Endothelial cell of umbilical vein (primary cell): ENCODE results near the gene SLC25A26. TPM values are rescaled to one million over a fixed set of nuclear protein-coding genes. Genes with fewer than 3 reads are reported as not detected.
"Not testable (repeated sequence)": the region's sequence is repeated elsewhere in the genome, so short reads cannot be mapped to it uniquely, and the experiment has no call there.

Experiments used
- BruUV-seq: library from RNA; stranded (reverse); fragments of 400-500 nt; replicated peaks from 2 replicates; lab custom pipeline; 2021; lab: Mats Ljungman, UMichigan
- CTCF ChIA-PET: fragments of 300-600, 350-600 bp; sonication (Branson Sonifier 250); formaldehyde crosslinking; loops from one replicate; lab custom pipeline; 2021; ENCODE audit warnings: antibody characterized with exemption, inconsistent platforms; lab: Charles Lee
- POLR2A ChIA-PET: fragments of 300-600, 350-600 bp; sonication (Branson Sonifier 250); formaldehyde crosslinking; loops from one replicate; lab custom pipeline; 2021; ENCODE audit warnings: antibody characterized with exemption, inconsistent platforms; lab: Charles Lee
- DNase-seq: peaks from one replicate; pipeline ENCODE4 v3.0.0-alpha.2; 2011; ENCODE audit warnings: low read depth, low spot score
- FAIRE-seq: peaks from 2 replicates; lab custom pipeline; 2011; peaks lifted over from hg19 to GRCh38; lab: Jason Lieb, UNC
- H2AFZ ChIP-seq: 2 replicates; pipeline ENCODE4 v1.6.0; 2012; ENCODE audit warnings: low read depth, low read length, control low read depth, inconsistent platforms
- H3K27ac ChIP-seq: 2 replicates; pipeline ENCODE4 v1.5.1; 2011; ENCODE audit warnings: low read depth, mild to moderate bottlenecking, control low read depth, low read length, moderate library complexity; ENCODE audit not compliant: insufficient read depth
- H3K27me3 ChIP-seq, 2 experiments: 2 replicates each; pipeline versions ENCODE4 v1.6.0 to v1.6.1; 2011; ENCODE audit warnings: low read length in 2 of 2, mixed read lengths in 1 of 2; ENCODE audit not compliant: control insufficient read depth in 2 of 2, insufficient read depth in 2 of 2
- H3K36me3 ChIP-seq, 2 experiments: 2 replicates in 1 of 2; 3 replicates in 1 of 2; pipeline ENCODE4 v1.5.1; 2011; ENCODE audit warnings: low read length in 2 of 2, mild to moderate bottlenecking in 1 of 2, moderate library complexity in 1 of 2; ENCODE audit not compliant: control insufficient read depth in 2 of 2, insufficient read depth in 2 of 2; ENCODE audit errors: extremely low read depth in 1 of 2
- H3K4me1 ChIP-seq: 3 replicates; pipeline ENCODE4 v1.5.1; 2011; ENCODE audit warnings: mild to moderate bottlenecking, low read length; ENCODE audit not compliant: control insufficient read depth, insufficient read depth; ENCODE audit errors: extremely low read depth
- H3K4me2 ChIP-seq: 2 replicates; pipeline ENCODE4 v1.6.1; 2011; ENCODE audit warnings: low read length, control low read depth, mixed read lengths; ENCODE audit not compliant: insufficient read depth
- H3K4me3 ChIP-seq, 3 experiments: fragments of 200-600 bp in 1 of 3; sonication (generic), shearing (Covaris generic) in 1 of 3; replicated peaks in 1 of 3; 2 replicates each; pipeline ENCODE4 v1.5.1; 2011 to 2016; ENCODE audit warnings: control low read depth in 3 of 3, low read length in 3 of 3, mild to moderate bottlenecking in 2 of 3, inconsistent platforms in 1 of 3, low read depth in 1 of 3, moderate library complexity in 1 of 3; ENCODE audit not compliant: insufficient read depth in 1 of 3
- H3K79me2 ChIP-seq: 2 replicates; pipeline ENCODE4 v1.6.0; 2012; ENCODE audit warnings: low read length, inconsistent platforms; ENCODE audit not compliant: control insufficient read depth, insufficient read depth
- H3K9ac ChIP-seq: replicated peaks from 2 replicates; pipeline ENCODE3; 2011; ENCODE audit warnings: low read length, control low read depth; ENCODE audit not compliant: insufficient read depth; ENCODE audit errors: extremely low read depth
- H3K9me1 ChIP-seq: replicated peaks from 3 replicates; pipeline ENCODE4 v1.6.0; 2011; ENCODE audit warnings: mild to moderate bottlenecking, low read length; ENCODE audit not compliant: control insufficient read depth, insufficient read depth; ENCODE audit errors: extremely low read depth
- H3K9me3 ChIP-seq: replicated peaks from 2 replicates; pipeline ENCODE4 v1.5.1; 2012; ENCODE audit warnings: low read length, inconsistent platforms; ENCODE audit not compliant: control insufficient read depth, insufficient read depth
- H4K20me1 ChIP-seq: replicated peaks from 2 replicates; pipeline ENCODE3; 2011; ENCODE audit warnings: mild to moderate bottlenecking, low read length; ENCODE audit not compliant: control insufficient read depth, insufficient read depth; ENCODE audit errors: extremely low read depth
- EZH2 ChIP-seq: IDR thresholded peaks from 2 replicates; pipeline ENCODE4 v1.6.1; 2012; ENCODE audit warnings: borderline replicate concordance, low read depth, mild to moderate bottlenecking, moderate library complexity, low read length, inconsistent platforms; ENCODE audit not compliant: severe bottlenecking
- FOS ChIP-seq: IDR thresholded peaks from 2 replicates; pipeline ENCODE4 v1.6.1; 2011; ENCODE audit warnings: mild to moderate bottlenecking, low read length, moderate library complexity, borderline replicate concordance; ENCODE audit not compliant: insufficient read depth
- GATA2 ChIP-seq: IDR thresholded peaks from 2 replicates; pipeline ENCODE4 v1.7.0; 2011; ENCODE audit warnings: low read depth, mild to moderate bottlenecking, moderate library complexity, mixed read lengths, low read length; ENCODE audit not compliant: insufficient read length, insufficient read depth
- JUN ChIP-seq: IDR thresholded peaks from 2 replicates; pipeline ENCODE4 v1.6.1; 2011; ENCODE audit warnings: borderline replicate concordance, low read depth; ENCODE audit not compliant: insufficient read length, insufficient read depth
- MYC ChIP-seq: IDR thresholded peaks from one replicate; pipeline ENCODE4 v1.6.1; 2011; ENCODE audit warnings: mild to moderate bottlenecking, low read depth, low read length
- POLR2A ChIP-seq: IDR thresholded peaks from 2 replicates; pipeline ENCODE4 v1.6.1; 2012; ENCODE audit warnings: low read depth, mild to moderate bottlenecking, control low read depth, low read length
- POLR2AphosphoS5 ChIP-seq: IDR thresholded peaks from 2 replicates; pipeline ENCODE4 v1.6.1; 2012; ENCODE audit warnings: low read depth, mild to moderate bottlenecking, control low read depth, low read length, moderate library complexity; ENCODE audit not compliant: insufficient read depth
- dilution Hi-C: fragments of 300-500 bp; cut with MboI; formaldehyde crosslinking; loops from one replicate; pipeline ENCODE4 v1.15.0; 2019; ENCODE audit warnings: low sequenced_read_pairs; ENCODE audit not compliant: extremely low pct_ligation_motif_present
- intact Hi-C: fragments of 100-400 bp; cut with micrococcal nuclease; formaldehyde crosslinking; loops from one replicate; pipeline ENCODE4 v1.10.0; 2022
- polyA plus RNA-seq, 4 experiments: library from polyadenylated mRNA; depleted of rRNA in 3 of 4; stranded (reverse) in 3 of 4; unstranded in 1 of 4; fragments of >200 nt; gene quantifications; 2 replicates each; pipeline versions ENCODE4 v1.2.1 to v1.2.3, GENCODE V29; 2011 to 2012; ENCODE audit warnings: missing spikeins in 1 of 4
- total RNA-seq: library from RNA; stranded (reverse); gene quantifications from 2 replicates; pipeline ENCODE4 v1.2.3, GENCODE V29; 2021
- TF ChIP-seq, protein P1 (sequence below): IDR thresholded peaks from 2 replicates; pipeline ENCODE4 v1.6.1; 2011; ENCODE audit not compliant: insufficient read depth, insufficient read length
- TF ChIP-seq, protein P2 (sequence below), 2 donors: IDR thresholded peaks; 1 replicate in 1 of 2; 2 replicates in 1 of 2; pipeline ENCODE4 v1.5.1; 2011; ENCODE audit warnings: low read length in 2 of 2, mild to moderate bottlenecking in 2 of 2, moderate library complexity in 2 of 2, control low read depth in 1 of 2, inconsistent platforms in 1 of 2, low read depth in 1 of 2; ENCODE audit not compliant: insufficient read depth in 1 of 2; ENCODE audit errors: extremely low read depth in 1 of 2

Gene SLC25A26
- total and polyA plus RNA-seq, 2 donors (not counting 3 experiments of a cell fraction or from before 2014, with no cell fraction given) = 11.8 to 23.5 TPM

DNA sequence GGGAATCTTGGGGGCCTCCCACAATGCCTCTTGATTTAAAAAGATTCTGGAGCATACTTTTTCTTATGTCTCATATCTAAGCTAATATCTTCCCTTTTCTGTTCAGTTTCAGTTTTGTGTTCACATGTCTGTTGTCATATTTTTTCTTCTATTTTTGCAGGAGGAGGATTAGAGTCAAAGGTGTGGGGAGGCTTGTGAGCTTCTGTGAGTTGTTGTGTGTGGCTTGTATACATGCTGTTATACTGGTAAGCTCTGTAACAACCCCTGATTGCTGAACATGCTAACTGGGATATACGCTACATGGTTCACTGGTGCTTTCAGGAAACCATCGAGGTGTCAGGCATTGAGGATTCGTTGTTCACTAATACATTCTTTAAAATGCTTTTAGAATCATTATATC is 83.5 kb downstream of the SLC25A26 start:
- dilution Hi-C loops (no loop called here), intact Hi-C loops (no loop called here)
- no peaks in the 10 kb centered on the region for H3K27me3 ChIP-seq
- no peak overlapping the region for H2AFZ ChIP-seq
- POLR2A ChIA-PET = no interaction called here
- no peaks in the 10 kb centered on the region for H3K9me3 ChIP-seq
- no TSS peak for BruUV-seq
- CTCF ChIA-PET = no interaction called here
- no peaks in the 10 kb centered on the region for H3K79me2 ChIP-seq
- no peak overlapping the region for H3K4me2 ChIP-seq
- H3K9me1 ChIP-seq = no peaks in the 10 kb centered on the region
- FAIRE-seq (no peak), DNase-seq (no peak)
- H3K27ac ChIP-seq = no peak overlapping the region
- no peak overlapping the region for H3K9ac ChIP-seq
- no peak overlapping the region for H3K4me3 ChIP-seq
- H4K20me1 ChIP-seq = no peaks in the 10 kb centered on the region
- no peak for TF ChIP-seq EZH2
- TF ChIP-seq FOS = no peak
- TF ChIP-seq POLR2AphosphoS5 = no peak
- no peak for TF ChIP-seq GATA2
- no peak for TF ChIP-seq MYC
- no peak for TF ChIP-seq JUN
- TF ChIP-seq, protein P1, sequence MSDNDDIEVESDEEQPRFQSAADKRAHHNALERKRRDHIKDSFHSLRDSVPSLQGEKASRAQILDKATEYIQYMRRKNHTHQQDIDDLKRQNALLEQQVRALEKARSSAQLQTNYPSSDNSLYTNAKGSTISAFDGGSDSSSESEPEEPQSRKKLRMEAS = no peak
- no peak for TF ChIP-seq POLR2A
- TF ChIP-seq, protein P2, sequence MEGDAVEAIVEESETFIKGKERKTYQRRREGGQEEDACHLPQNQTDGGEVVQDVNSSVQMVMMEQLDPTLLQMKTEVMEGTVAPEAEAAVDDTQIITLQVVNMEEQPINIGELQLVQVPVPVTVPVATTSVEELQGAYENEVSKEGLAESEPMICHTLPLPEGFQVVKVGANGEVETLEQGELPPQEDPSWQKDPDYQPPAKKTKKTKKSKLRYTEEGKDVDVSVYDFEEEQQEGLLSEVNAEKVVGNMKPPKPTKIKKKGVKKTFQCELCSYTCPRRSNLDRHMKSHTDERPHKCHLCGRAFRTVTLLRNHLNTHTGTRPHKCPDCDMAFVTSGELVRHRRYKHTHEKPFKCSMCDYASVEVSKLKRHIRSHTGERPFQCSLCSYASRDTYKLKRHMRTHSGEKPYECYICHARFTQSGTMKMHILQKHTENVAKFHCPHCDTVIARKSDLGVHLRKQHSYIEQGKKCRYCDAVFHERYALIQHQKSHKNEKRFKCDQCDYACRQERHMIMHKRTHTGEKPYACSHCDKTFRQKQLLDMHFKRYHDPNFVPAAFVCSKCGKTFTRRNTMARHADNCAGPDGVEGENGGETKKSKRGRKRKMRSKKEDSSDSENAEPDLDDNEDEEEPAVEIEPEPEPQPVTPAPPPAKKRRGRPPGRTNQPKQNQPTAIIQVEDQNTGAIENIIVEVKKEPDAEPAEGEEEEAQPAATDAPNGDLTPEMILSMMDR (IDR thresholded peaks at IDR 0.05; ENCODE audit: extremely low read depth in 1 of 2, insufficient read depth in 1 of 2, low read depth in 1 of 2, low read length in 2 of 2) = no peak
- no peaks in the 10 kb centered on the region for H3K36me3 ChIP-seq
- H3K4me1 ChIP-seq = no peaks in the 10 kb centered on the region

DNA sequence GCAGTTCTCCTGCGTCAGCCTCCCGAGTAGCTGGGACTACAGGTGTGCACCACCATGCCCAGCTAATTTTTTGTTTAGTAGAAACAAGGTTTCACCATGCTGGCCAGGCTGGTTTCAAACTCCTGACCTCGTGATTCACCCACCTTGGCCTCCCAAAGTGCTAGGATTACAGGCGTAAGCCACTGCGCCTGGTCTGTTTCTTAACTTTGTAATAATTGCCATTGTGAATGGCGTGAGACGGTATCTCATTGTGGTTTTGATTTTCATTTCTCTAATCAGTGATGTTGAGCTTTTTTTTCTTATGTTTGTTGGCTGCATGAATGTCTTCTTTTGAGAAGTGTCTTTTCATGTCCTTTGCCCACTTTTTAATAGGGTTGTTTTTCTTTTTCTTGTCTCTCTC is 85.3 kb downstream of the SLC25A26 start:
- H3K27ac ChIP-seq, H3K4me1 ChIP-seq, CTCF ChIA-PET, H2AFZ ChIP-seq, H3K4me3 ChIP-seq, FAIRE-seq, intact Hi-C loops, H3K4me2 ChIP-seq, DNase-seq, H4K20me1 ChIP-seq, H3K79me2 ChIP-seq, BruUV-seq, H3K9me3 ChIP-seq, H3K9me1 ChIP-seq, dilution Hi-C loops, POLR2A ChIA-PET, H3K36me3 ChIP-seq, H3K27me3 ChIP-seq, H3K9ac ChIP-seq: not testable (repeated sequence)

DNA sequence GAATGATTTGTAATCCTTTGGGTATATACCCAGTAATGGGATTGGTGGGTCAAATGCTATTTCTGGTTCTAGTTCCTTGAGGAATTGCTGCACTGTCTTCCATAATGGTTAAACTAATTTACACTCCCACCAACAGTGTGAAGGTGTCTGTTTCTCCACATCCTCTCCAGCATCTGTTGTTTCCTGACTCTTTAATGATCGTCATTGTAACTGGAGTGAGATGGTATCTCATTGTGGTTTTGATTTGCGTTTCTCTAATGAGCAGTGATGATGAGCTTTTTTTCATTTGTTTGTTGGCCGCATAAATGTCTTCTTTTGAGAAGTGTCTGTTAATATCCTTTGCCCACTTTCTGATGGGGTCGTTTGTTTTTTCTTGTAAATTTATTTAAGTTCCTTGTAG is 86.2 kb downstream of the SLC25A26 start:
- FAIRE-seq, H4K20me1 ChIP-seq, intact Hi-C loops, H3K27ac ChIP-seq, CTCF ChIA-PET, H3K4me2 ChIP-seq, H3K9me1 ChIP-seq, POLR2A ChIA-PET, H3K9me3 ChIP-seq, H2AFZ ChIP-seq, H3K27me3 ChIP-seq, H3K9ac ChIP-seq, H3K36me3 ChIP-seq, BruUV-seq, H3K4me3 ChIP-seq, DNase-seq, H3K79me2 ChIP-seq, H3K4me1 ChIP-seq, dilution Hi-C loops: not testable (repeated sequence)
